B cell (primary cell): ENCODE results near the gene TEX51.

Experiments
- CTCF ChIP-seq: fragments of 200-600 bp; IDR thresholded peaks from one replicate; pipeline ENCODE4 v1.8.0; 2022; ENCODE audit warnings: antibody characterized with exemption, mild to moderate bottlenecking
- EZH2 ChIP-seq: IDR thresholded peaks from 2 replicates; pipeline ENCODE4 v1.6.1; 2012; ENCODE audit warnings: borderline replicate concordance, low read depth, mild to moderate bottlenecking, moderate library complexity, low read length; ENCODE audit not compliant: insufficient read depth, poor library complexity, severe bottlenecking

DNA sequence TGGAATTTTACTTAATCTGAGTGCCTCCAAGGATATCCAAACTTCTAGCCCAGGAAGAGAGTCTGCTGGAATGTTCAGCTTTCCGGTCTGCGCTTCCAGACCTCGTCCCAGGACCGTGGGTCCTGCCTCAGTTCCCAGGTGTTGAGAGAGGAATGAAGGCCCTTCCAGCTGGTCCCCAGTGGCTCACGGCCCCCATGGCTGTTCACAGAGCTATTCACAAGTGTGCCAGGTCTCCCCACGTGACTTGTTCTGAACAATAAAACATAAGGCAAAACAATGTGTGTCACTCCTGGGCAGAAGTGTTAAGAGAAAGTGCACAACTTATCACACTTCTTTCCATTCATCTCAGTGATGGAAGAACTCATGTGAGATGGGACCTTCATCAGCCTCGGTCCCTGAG, 20.1 kb upstream of the TEX51 start:
- no peak for TF ChIP-seq CTCF
- no peak for TF ChIP-seq EZH2
